HG03025 (cell line): Measurements from ENCODE around the gene SOS1.
A peak's percentile ranks its signal among the peaks of the same experiment; 100 is the strongest.
"Not testable (repeated sequence)": the region's sequence is repeated elsewhere in the genome, so short reads cannot be mapped to it uniquely, and the experiment has no call there.

Experiments used
- ATAC-seq: cut with Tn5 transposase; IDR thresholded peaks from one replicate; pipeline ENCODE4 v1.9.1; 2021; ENCODE audit warnings: mild to moderate bottlenecking, moderate library complexity; ENCODE audit not compliant: unreplicated experiment, low FRiP score

SOS1 gene

GRCh38 chr2:39120771-39121522, at the start of gene SOS1:
SOS1 (minus strand) TSS chr2:39121051; CDS start chr2:39120422, 629 bp downstream.
- peak; percentile 44 for ATAC-seq

GRCh38 chr2:39164089-39164488, 43.2 kb upstream of the SOS1 start:
- no peak for ATAC-seq

DNA sequence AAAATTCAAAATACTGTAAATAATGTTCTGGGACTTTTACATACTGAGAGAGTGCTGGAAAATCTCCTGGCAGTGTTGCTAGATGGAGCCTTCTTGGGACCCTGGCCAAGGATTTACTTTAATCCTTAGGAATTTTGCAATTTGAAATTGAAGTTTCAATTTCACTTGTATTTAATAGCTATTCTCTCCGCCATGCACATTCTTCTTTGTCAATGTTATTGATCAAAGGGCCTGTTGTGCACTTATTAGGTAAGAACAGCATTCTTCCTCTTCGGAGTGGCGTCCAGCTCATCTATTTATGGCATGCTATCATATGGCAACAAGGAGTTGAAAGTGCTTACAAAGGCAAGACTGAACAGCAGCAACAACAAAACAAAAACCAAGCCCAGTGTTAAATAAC, 40.1 kb upstream of the SOS1 start:
- ATAC-seq = no peak

GRCh38 chr2:39159283-39159682, 38.4 kb upstream of the SOS1 start:
- ATAC-seq = no peak

DNA sequence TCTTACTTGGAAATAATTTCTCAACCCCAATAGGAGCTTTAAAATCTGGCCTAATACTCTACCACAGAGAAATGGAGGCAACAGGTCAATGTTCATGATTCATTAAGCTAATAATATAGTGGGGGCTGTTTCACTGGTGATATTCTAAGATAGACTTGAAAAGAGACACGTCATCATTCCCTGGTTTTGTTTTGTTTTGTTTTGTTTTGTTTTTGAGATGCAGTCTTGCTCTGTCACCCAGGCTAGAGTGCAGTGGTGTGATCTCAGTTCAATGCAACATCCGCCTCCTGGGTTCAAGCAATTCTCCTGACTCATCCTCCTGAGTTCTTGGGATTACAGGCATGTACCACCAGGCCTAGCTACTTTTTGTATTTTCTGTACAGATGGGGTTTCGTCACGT, 37.5 kb upstream of the SOS1 start:
- ATAC-seq = no peak

- ATAC-seq = no peak
These were observed 36.0 kb upstream of the SOS1 start for GRCh38 chr2:39156846-39157245.

- ATAC-seq = no peak
These were observed 35.3 kb upstream of the SOS1 start for GRCh38 chr2:39156107-39156506.

- ATAC-seq = not testable (repeated sequence)
These were observed 34.7 kb upstream of the SOS1 start for GRCh38 chr2:39155573-39155972.

GRCh38 chr2:39154944-39155343, 34.1 kb upstream of the SOS1 start:
- ATAC-seq = no peak

DNA sequence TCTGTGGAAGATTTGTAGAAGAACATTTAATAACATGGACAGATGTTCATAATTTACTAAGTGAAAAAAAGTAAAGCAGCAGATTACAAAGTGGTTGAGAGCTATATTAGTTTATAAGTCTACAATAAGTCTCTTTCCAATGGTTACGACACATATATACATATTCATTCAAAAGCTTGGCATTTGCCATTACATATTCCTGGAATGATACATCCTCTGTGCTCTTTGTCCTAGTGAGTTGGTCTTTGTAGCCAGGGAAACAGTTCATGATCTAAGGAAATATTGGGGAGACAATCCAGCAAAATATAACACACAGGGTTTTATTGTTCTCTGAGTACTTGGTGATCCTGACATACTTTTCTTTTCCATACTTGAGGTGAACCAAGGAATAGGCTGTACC, 32.5 kb upstream of the SOS1 start:
- no peak for ATAC-seq

DNA sequence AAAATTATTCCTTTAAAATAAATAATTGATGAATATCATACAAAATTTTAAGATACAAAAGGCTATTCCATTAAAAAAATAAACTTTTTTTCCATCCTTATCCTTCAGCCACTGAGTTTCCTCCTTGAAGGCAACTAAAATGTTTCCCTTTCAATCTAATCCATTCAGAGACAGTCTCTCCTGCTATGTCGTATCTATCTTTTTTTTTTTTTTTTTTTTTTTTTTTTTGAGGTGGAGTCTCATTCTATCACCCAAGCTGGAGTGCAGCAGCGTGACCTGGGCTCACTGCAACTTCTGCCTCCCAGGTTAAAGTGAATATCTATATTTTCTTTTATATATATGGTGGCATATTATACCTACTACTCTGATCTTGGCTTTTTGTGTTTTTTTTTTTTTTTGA, 31.7 kb upstream of the SOS1 start:
- no peak for ATAC-seq

DNA sequence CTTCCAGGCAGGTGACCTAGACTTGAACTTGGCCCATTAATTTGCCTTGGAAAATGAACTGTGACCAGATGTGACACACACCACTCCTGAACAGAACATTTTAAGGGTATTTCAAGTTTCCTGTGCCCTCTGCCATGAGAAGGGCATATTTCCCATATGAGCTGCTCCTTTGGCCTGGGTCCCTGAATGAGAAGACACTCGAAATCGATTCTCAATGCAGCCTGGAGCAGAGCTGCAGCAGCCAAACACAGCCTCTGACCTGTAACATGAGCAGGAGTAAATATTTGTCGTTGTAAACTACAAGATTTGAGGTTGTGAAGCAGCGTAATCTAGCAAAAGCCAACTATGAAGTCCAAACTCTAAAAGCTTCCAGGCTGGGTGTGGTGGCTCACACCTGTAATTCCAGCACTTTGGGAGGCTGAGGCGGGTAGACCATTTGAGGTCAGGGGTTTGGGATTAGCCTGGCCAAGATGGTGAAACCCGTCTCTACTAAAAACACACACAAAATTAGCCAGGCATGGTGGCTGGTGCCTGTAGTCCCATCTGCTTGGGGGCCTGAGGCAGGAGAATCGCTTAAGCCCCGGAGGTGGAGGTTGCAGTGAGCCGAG, 30.1 kb upstream of the SOS1 start:
- ATAC-seq = no peak

- no peak for ATAC-seq
These were observed 29.3 kb upstream of the SOS1 start for GRCh38 chr2:39150102-39150562.

DNA sequence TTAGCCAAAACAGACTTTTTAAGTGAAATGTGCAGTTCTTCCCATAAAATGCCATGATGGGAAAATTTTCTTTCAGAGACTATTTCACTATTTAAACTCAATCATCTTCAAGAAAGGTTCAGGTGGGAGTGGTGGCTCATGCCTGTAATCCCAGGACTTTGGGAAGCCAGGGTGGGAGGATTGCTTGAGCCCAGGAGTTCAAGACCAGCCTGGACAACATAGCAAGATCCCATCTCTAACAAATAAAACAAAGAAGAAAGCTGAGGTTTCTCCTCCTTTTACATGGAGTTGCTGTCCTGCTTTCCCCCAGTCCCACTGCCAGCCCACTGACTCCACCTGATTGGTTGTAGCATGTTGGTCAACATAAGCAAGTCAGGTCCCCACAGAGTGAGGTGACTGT, 25.8 kb upstream of the SOS1 start:
- no peak for ATAC-seq

DNA sequence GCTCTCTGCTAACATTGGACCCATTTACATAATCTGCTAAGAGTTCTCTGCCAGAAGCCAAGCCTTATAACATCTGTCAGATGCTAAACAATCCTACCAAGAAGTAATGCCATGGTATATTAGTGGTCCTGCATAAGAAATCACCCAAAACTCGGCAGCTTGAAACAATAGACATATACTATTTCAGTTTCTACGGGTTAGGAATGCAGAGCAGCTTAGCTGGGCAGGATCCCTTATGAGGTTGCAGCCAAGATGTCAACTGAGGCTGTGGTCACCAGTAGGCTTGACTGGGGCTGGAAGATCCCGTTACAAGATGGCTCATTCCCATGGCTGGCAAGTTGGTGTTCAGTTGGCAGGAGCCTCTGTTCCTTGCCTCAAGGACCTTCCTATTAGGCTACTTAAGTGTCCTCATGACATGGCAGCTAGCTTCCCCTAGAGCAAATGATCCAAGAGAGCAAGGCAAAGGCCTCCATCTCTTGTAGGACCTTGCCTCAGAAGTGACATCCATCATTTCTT, 25.1 kb upstream of the SOS1 start:
- ATAC-seq = no peak

DNA sequence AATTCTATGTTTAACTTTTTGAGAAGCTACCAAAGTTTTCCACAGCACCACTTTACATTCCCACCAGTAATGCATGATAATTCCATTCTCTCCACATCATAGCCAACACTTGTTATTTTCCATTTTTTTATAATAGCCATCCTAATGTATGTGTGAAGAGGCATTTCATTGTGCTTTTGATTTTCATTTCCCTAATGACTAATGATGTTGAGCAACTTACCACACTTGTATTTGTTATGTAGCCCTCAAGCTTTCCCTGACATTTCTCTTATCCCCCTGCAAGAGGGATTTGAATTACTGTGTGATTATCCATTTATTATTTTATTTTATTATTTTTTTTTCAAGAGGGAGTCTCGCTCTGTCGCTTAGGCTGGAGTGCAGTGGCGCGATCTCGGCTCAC, 23.6 kb upstream of the SOS1 start:
- ATAC-seq = no peak

DNA sequence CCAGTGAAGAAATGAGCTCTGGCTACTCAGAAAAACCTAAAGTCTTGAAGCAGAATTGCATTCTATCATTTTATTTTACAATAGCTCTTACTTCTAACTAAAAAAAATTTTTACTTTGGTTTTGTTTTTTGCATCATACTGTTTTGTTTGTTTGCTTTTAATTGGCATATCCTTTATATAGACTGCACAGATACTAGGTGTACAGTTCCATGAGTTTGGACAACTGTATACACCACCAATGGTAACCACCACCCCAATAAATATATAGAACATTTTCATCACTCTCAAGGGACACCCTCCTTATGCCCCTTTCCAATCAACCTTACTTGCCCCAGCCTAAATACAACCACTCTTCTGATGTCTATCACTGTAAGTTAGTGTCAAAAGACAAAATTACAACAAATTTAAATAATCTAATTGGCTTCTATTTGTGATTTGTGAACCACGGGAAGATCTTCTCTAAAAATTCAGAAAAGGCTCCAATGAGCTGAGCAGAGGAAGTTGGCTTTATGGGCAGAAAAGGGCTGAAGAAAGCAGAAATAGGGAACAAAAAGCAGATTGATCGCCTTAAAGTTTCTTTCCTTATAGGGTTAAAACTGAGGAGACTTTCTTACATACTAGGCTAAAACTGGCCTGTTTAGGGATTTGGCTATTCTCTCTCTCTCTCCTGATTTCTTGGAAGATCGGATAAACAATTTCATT, 22.2 kb upstream of the SOS1 start:
- no peak for ATAC-seq

DNA sequence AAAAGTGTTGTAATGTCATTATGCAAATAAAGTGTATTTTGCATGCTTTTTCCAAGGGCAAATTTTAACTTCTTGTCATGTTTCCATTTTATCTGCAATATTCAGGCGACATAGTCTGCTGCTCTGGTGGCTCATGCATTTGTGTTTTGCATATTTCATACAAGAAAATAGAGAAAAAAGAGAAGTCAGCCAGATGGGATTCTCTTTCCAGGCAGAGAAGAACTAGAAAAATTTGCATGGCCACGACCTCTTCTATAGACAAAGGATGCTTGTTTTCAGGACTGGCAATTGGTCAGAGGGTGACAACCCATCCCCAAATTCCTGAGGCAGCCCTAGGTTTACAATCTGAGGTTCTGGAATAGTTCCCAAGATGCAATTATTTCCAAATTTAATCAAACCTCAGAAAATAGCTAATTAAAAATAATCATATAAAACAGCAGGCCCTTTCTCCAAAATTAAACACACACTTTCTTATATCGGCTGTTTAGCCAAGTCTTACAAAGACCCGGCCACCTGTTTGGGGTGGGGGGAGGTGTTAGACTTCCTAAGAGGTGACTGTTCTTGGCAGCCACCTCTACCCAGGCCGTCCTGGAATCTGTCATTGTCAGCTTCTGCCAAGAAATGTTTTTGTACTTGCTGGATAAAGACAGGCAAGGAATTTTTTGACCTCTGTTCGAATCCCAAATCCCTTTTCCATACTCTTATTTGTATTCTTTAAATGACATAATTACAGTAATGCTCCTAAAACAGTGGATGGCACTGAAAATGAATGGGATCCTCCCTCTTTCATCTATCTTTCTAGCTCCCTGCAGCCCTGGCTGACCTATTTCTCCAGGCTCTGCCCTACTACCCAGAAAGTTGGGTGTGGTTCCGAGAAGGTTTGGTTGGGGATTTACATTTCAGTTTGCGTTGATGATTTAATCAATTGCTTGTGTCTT, 20.8 kb upstream of the SOS1 start:
- ATAC-seq = no peak

DNA sequence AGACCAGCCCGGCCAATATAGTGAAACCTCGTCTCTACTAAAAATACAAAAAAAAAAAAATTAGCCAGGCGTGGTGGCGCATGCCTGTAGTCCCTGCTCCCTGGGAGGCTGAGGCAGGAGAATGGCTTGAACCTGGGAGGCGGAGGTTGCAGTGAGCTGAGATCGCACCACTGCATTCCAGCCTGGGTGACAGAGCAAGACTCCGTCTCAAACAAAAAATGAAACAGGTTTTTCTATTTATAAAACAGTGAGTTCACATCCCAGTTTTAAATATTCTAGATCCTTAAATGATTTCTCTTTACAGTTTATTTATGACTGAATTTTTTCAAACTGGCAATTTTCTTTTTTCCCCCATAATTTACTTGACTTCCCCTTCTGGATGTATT, 20.1 kb upstream of the SOS1 start:
- not testable (repeated sequence) for ATAC-seq

GRCh38 chr2:39140322-39140847, 19.5 kb upstream of the SOS1 start:
- ATAC-seq = no peak
